Measurements from ENCODE around the gene MYH4. TPM values are rescaled to one million over a fixed set of nuclear protein-coding genes. Genes with fewer than 3 reads are reported as not detected.

MYH4 gene
- total and polyA plus RNA-seq, 2 of the 8 experiments (the other 6 are each of a cell fraction or from before 2014, with no cell fraction given), result not detected

DNA sequence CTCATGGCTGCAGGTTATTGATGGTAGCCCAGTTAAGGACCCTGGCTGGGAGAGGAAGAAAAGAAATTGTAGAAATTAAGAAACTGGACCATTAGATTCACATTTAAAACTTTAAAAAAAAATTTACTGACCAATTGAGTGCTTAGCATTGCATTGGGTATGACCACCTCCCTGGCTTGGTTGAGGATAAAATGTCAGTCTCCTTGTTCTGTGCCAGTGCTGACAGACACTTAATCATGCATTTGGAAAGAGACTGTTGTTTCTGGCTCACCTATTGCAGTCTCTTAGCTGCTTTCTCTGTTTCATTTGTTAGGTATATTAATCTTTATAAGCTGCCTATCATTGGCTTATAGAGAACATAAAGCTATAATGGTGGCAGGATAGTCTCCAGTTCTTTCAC, 47.3 kb upstream of the MYH4 start:
- DNase-seq (ENCODE audit: low read depth in 1 of 2, low spot score in 2 of 2) (no peak), FAIRE-seq (no peak)
- H3K4ac ChIP-seq (replicated peaks; ENCODE audit: insufficient read length, low read depth, low read length), result no peak overlapping the region
- H4K8ac ChIP-seq (ENCODE audit: extremely low read depth, insufficient read depth, low read length), result no peak overlapping the region
- H2AK5ac ChIP-seq (ENCODE audit: low read depth, low read length), result no peak overlapping the region
- H2BK12ac ChIP-seq (ENCODE audit: low read depth, low read length), result no peak overlapping the region
- H3K14ac ChIP-seq (ENCODE audit: insufficient read length), result no peak overlapping the region
- H3K23me2 ChIP-seq (ENCODE audit: low read depth, low read length), result no peaks in the 10 kb centered on the region
- H2AFZ ChIP-seq (ENCODE audit: low read length), result no peak overlapping the region
- no peak overlapping the region for H3K27ac ChIP-seq (ENCODE audit: low read depth, low read length)
- H2BK15ac ChIP-seq (ENCODE audit: low read length), result no peak overlapping the region
- no peaks in the 10 kb centered on the region for H3K79me1 ChIP-seq (ENCODE audit: low read depth, low read length)
- no peak overlapping the region for H3K56ac ChIP-seq (replicated peaks; ENCODE audit: insufficient read length, low read depth, low read length)
- H3K23ac ChIP-seq (ENCODE audit: insufficient read length), result no peak overlapping the region
- H2BK20ac ChIP-seq (ENCODE audit: low read length), result no peak overlapping the region
- H3K4me3 ChIP-seq (ENCODE audit: extremely low read depth in 1 of 4, insufficient read depth in 2 of 4, low read depth in 3 of 4, low read length in 4 of 4), result no peak overlapping the region
- 0 out of 7 replicates have a peak, but pooled peaks cover 0 to 2% (median under 1%) of the 10 kb centered on the region in 4 experiments for H3K4me1 ChIP-seq (replicated peaks in 1 of 4; ENCODE audit: control insufficient read depth in 3 of 4, insufficient read depth in 4 of 4, low read length in 3 of 4)
- H3K4me2 ChIP-seq (ENCODE audit: insufficient read depth in 1 of 2, low read depth in 2 of 2, low read length in 2 of 2), result no peak overlapping the region
- no peaks in the 10 kb centered on the region for H3K36me3 ChIP-seq (ENCODE audit: control insufficient read depth in 2 of 4, insufficient read depth in 4 of 4, low read length in 3 of 4)
- H3K18ac ChIP-seq (ENCODE audit: extremely low read depth, low read length), result no peak overlapping the region
- no peaks in the 10 kb centered on the region for H3K9me3 ChIP-seq (ENCODE audit: insufficient read depth in 2 of 2, low read depth in 1 of 2, low read length in 1 of 2)
- no peak overlapping the region for H2BK5ac ChIP-seq (ENCODE audit: low read depth, low read length)
- H2BK120ac ChIP-seq (replicated peaks; ENCODE audit: low read depth, low read length), result no peak overlapping the region
- ChIA-PET CTCF (ENCODE audit: partially characterized antibody) (interaction anchor here (0.9 to 1.1 kb wide), 2 partner anchors 11 to 98 kb away, joined by 3 to 5 read pairs; no protein-coding TSS in a partner anchor), POLR2A (ENCODE audit: partially characterized antibody) (no interaction called here)
- H3K79me2 ChIP-seq (ENCODE audit: control insufficient read depth in 1 of 2, insufficient read depth in 2 of 2, low read length in 2 of 2), result no peaks in the 10 kb centered on the region
- no peak overlapping the region for H4K5ac ChIP-seq (ENCODE audit: insufficient read length, low read depth, low read length)
- H3K9ac ChIP-seq (replicated peaks in 1 of 4; ENCODE audit: extremely low read depth in 1 of 4, low read depth in 3 of 4, low read length in 3 of 4), result no peak overlapping the region
- no peak for TF ChIP-seq KDM4A (IDR thresholded peaks at IDR 0.05; ENCODE audit: low read depth, low read length, severe bottlenecking)
- TF ChIP-seq HDAC6 (IDR thresholded peaks at IDR 0.05; ENCODE audit: low read depth, low read length), result no peak
- TF ChIP-seq EP300 (IDR thresholded peaks at IDR 0.05; ENCODE audit: borderline replicate concordance in 1 of 2, low read depth in 2 of 2, low read length in 2 of 2), result no peak
- TF ChIP-seq CBX5 (IDR thresholded peaks at IDR 0.05; ENCODE audit: low read depth, low read length), result no peak
- no peak for TF ChIP-seq ZNF274 (IDR thresholded peaks at IDR 0.05; ENCODE audit: borderline replicate concordance, extremely low read depth, low read length)
- TF ChIP-seq ASH2L (IDR thresholded peaks at IDR 0.05; ENCODE audit: low read length), result no peak
- H3K27me3 ChIP-seq (replicated peaks in 1 of 4; ENCODE audit: control insufficient read depth in 3 of 4, extremely low read depth in 1 of 4, insufficient read depth in 3 of 4, low read length in 3 of 4), result no peaks in the 10 kb centered on the region
- no peaks in the 10 kb centered on the region for H4K20me1 ChIP-seq (replicated peaks in 1 of 2; ENCODE audit: control insufficient read depth in 1 of 2, insufficient read depth in 2 of 2, low read length in 2 of 2)
- no peak overlapping the region for H4K91ac ChIP-seq (replicated peaks; ENCODE audit: insufficient read length, low read length)
